Karpas-422 (cell line): ENCODE data around the gene ADGRL2. TPM values are rescaled to one million over a fixed set of nuclear protein-coding genes. Genes with fewer than 3 reads are reported as not detected.

Source experiments
- DNase-seq: peaks from one replicate; pipeline ENCODE4 v3.0.0-alpha.2; 2015
- H2AFZ ChIP-seq: fragments of 200-600 bp; sonication (generic); 2 replicates; pipeline ENCODE4 v1.6.1; 2014; ENCODE audit warnings: antibody characterized with exemption, low read length, mixed read lengths
- H3K27ac ChIP-seq: fragments of 200-600 bp; sonication (generic); 2 replicates; pipeline ENCODE4 v1.5.1; 2014; ENCODE audit warnings: mild to moderate bottlenecking, low read length, moderate library complexity
- H3K27me3 ChIP-seq: fragments of 200-600 bp; sonication (generic); 2 replicates; pipeline ENCODE4 v1.6.1; 2014; ENCODE audit warnings: low read length, mixed read lengths
- H3K36me3 ChIP-seq: fragments of 200-600 bp; sonication (generic); 2 replicates; pipeline ENCODE4 v1.6.1; 2014; ENCODE audit warnings: low read length, mixed read lengths; ENCODE audit not compliant: insufficient read depth
- H3K4me1 ChIP-seq: fragments of 200-600 bp; sonication (generic); 2 replicates; pipeline ENCODE4 v1.6.1; 2014; ENCODE audit warnings: mild to moderate bottlenecking, low read length, mixed read lengths
- H3K4me2 ChIP-seq: fragments of 200-600 bp; sonication (generic); 2 replicates; pipeline ENCODE4 v1.6.1; 2014; ENCODE audit warnings: low read length, low read depth, mild to moderate bottlenecking; ENCODE audit not compliant: poor library complexity, severe bottlenecking
- H3K4me3 ChIP-seq: fragments of 200-600 bp; sonication (generic); 2 replicates; pipeline ENCODE4 v1.5.1; 2014; ENCODE audit warnings: mild to moderate bottlenecking, antibody characterized with exemption, low read length, mixed read lengths
- H3K79me2 ChIP-seq: fragments of 200-600 bp; sonication (generic); 2 replicates; pipeline ENCODE4 v1.6.1; 2014; ENCODE audit warnings: mild to moderate bottlenecking, low read length, mixed read lengths
- H3K9ac ChIP-seq: fragments of 200-600 bp; sonication (generic); 2 replicates; pipeline ENCODE4 v1.6.0; 2014; ENCODE audit warnings: low read length
- H3K9me2 ChIP-seq: fragments of 200-600 bp; sonication (generic), shearing (Covaris generic); replicated peaks from 2 replicates; pipeline ENCODE4 v1.6.0; 2014; ENCODE audit warnings: mild to moderate bottlenecking, low read length, moderate library complexity; ENCODE audit not compliant: insufficient read depth
- H3K9me3 ChIP-seq: fragments of 300-700, 200-600 bp; sonication (generic); 2 replicates; pipeline ENCODE4 v1.6.1; 2014; ENCODE audit warnings: low read length, mixed read lengths
- H4K20me1 ChIP-seq: fragments of 200-600 bp; sonication (generic); 2 replicates; pipeline ENCODE4 v1.6.1; 2014; ENCODE audit warnings: mild to moderate bottlenecking, antibody characterized with exemption, low read length, low read depth; ENCODE audit not compliant: insufficient read depth
- total RNA-seq: library from RNA; depleted of rRNA; stranded (reverse); fragments of >200 nt; shearing (Covaris generic); gene quantifications from 2 replicates; pipeline ENCODE4 v1.2.3, GENCODE V29; 2014; ENCODE audit warnings: low replicate concordance

The ADGRL2 gene
- total RNA-seq, 1 experiment from 2014 or later = not detected

GRCh38 chr1:81780705-81781454 lies 19.9 kb upstream of the ADGRL2 start:
- H3K79me2 ChIP-seq = no peaks in the 10 kb centered on the region
- no peaks in the 10 kb centered on the region for H3K27me3 ChIP-seq
- no peaks in the 10 kb centered on the region for H3K36me3 ChIP-seq
- no peak overlapping the region for H3K9ac ChIP-seq
- H3K27ac ChIP-seq = no peak overlapping the region
- DNase-seq = no peak
- no peak overlapping the region for H3K4me2 ChIP-seq
- H2AFZ ChIP-seq = no peak overlapping the region
- no peaks in the 10 kb centered on the region for H3K4me1 ChIP-seq
- H3K9me2 ChIP-seq = no peaks in the 10 kb centered on the region
- no peaks in the 10 kb centered on the region for H4K20me1 ChIP-seq
- peaks cover 11% of the 10 kb centered on the region for H3K9me3 ChIP-seq
- H3K4me3 ChIP-seq = no peak overlapping the region

GRCh38 chr1:81781749-81782148 lies 19.0 kb upstream of the ADGRL2 start:
- Histone ChIP-seq H3K9me2 (no peaks in the 10 kb centered on the region), H4K20me1 (no peaks in the 10 kb centered on the region), H3K27ac (no peak overlapping the region), H2AFZ (no peak overlapping the region), H3K36me3 (no peaks in the 10 kb centered on the region), H3K9me3 (peaks cover 11% of the 10 kb centered on the region), H3K27me3 (no peaks in the 10 kb centered on the region), H3K4me1 (no peaks in the 10 kb centered on the region), H3K9ac (no peak overlapping the region), H3K4me2 (no peak overlapping the region), H3K4me3 (no peak overlapping the region), H3K79me2 (no peaks in the 10 kb centered on the region)
- no peak for DNase-seq

GRCh38 chr1:81792184-81792583 lies 8.6 kb upstream of the ADGRL2 start:
- Histone ChIP-seq H4K20me1 (no peaks in the 10 kb centered on the region), H3K79me2 (no peaks in the 10 kb centered on the region), H3K4me3 (no peak overlapping the region), H3K36me3 (no peaks in the 10 kb centered on the region), H3K4me2 (no peak overlapping the region), H3K27ac (no peak overlapping the region), H3K4me1 (no peaks in the 10 kb centered on the region), H3K9me3 (peaks cover 6% of the 10 kb centered on the region), H3K27me3 (no peaks in the 10 kb centered on the region), H3K9me2 (no peaks in the 10 kb centered on the region), H2AFZ (no peak overlapping the region), H3K9ac (no peak overlapping the region)
- DNase-seq = no peak

DNA sequence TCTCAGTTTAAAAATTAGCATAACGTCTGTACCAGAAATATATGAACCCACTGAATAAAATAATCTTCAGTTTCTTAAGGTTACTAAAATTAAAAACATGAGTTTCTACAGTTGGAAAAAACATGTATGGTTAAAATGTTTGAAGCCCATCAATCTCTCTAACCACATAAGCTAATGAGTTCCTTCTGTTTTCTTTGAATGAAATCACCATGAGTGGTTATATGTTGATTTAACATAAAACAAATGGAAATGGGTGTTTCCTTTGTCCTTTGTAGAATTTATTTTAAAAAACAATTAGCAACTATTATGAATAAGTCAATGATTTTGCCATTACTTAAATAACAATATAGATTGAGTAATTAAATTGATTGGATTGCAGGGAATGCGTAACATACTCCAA lies 3.0 kb upstream of the ADGRL2 start:
- Histone ChIP-seq H3K36me3 (no peaks in the 10 kb centered on the region), H3K9ac (no peak overlapping the region), H3K27me3 (no peaks in the 10 kb centered on the region), H3K9me2 (no peaks in the 10 kb centered on the region), H3K9me3 (no peaks in the 10 kb centered on the region; the same call in 1 of the 2 replicates), H4K20me1 (no peaks in the 10 kb centered on the region), H3K27ac (no peak overlapping the region), H3K4me2 (no peak overlapping the region), H3K4me1 (no peaks in the 10 kb centered on the region), H2AFZ (no peak overlapping the region), H3K4me3 (no peak overlapping the region), H3K79me2 (no peaks in the 10 kb centered on the region)
- DNase-seq = no peak

- H3K4me3 ChIP-seq = no peak overlapping the region
- H3K4me2 ChIP-seq = no peak overlapping the region
- H3K9me2 ChIP-seq = no peaks in the 10 kb centered on the region
- no peaks in the 10 kb centered on the region for H3K79me2 ChIP-seq
- H3K9ac ChIP-seq = no peak overlapping the region
- no peak for DNase-seq
- H3K27ac ChIP-seq = no peak overlapping the region
- H4K20me1 ChIP-seq = no peaks in the 10 kb centered on the region
- H3K27me3 ChIP-seq = no peaks in the 10 kb centered on the region
- no peaks in the 10 kb centered on the region for H3K36me3 ChIP-seq
- no peaks in the 10 kb centered on the region for H3K9me3 ChIP-seq
- no peaks in the 10 kb centered on the region for H3K4me1 ChIP-seq
- H2AFZ ChIP-seq = no peak overlapping the region
Observed at GRCh38 chr1:81799939-81800694, 617 bp upstream of the ADGRL2 start.

DNA sequence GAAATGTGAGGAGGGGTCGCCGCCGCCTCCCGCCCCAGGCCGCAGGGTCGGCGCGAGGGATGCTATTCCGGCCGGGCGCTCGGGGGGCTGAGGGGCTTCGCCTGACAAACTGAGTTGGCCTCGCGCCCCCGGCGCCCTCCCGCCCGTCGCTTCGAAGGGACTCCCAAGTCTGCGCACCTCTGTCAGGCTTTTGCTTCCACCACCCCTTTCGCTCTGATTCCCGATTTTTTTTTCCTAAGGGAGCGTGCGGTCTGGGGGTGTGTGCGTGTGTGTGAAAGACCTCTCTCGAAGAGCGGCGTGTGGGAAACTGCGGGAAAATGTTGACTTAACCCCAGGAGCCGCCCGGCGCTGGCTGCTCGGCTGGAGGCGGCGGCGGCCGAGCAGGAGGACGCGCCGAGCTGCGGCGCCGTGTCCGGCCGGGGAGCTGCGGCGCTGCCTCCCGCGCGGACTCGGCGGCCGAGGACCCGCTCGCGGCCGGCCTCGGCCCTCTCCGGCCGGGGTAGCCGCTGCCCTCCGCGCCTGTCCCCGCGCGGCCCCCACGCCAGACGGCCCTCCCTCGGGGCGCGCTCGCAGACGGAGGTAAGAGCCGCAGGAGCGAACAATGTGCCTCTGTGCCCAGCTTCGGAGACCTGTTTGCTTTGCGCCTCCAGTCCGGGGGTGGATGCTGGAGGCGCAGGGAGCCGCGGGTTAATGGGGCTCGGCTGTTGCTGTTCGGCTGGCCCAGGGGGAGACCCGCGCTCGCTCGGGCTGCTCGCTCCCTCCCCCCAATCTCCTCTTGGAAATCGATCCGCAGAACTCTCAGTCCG lies 1.1 kb downstream of the ADGRL2 start:
- H3K9me2 ChIP-seq = no peaks in the 10 kb centered on the region
- H3K4me2 ChIP-seq = no peak overlapping the region
- H3K27me3 ChIP-seq = no peaks in the 10 kb centered on the region
- H3K4me1 ChIP-seq = no peaks in the 10 kb centered on the region
- no peak overlapping the region for H2AFZ ChIP-seq
- no peaks in the 10 kb centered on the region for H4K20me1 ChIP-seq
- no peak for DNase-seq
- H3K4me3 ChIP-seq = no peak overlapping the region
- no peak overlapping the region for H3K27ac ChIP-seq
- H3K9me3 ChIP-seq = no peaks in the 10 kb centered on the region
- no peaks in the 10 kb centered on the region for H3K36me3 ChIP-seq
- no peaks in the 10 kb centered on the region for H3K79me2 ChIP-seq
- H3K9ac ChIP-seq = no peak overlapping the region

DNA sequence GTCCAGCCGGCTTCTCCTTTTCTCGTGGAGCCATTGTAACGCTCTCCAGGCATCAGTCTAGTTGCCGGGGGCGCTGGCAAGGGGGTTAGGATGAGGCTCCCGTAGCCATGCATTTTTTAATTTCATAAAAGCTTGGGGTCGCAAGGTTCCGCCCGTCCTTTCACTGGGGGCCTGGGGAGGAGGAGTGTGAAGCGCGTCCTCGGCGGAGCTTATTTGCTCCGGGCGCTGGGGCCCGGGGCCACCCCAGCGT lies 1.6 kb downstream of the ADGRL2 start:
- Histone ChIP-seq H3K9ac (no peak overlapping the region), H3K27ac (no peak overlapping the region), H3K4me3 (no peak overlapping the region), H3K36me3 (no peaks in the 10 kb centered on the region), H3K9me3 (no peaks in the 10 kb centered on the region), H3K9me2 (no peaks in the 10 kb centered on the region), H3K4me1 (no peaks in the 10 kb centered on the region), H3K27me3 (no peaks in the 10 kb centered on the region; the same call in 1 of the 2 replicates), H3K79me2 (no peaks in the 10 kb centered on the region), H3K4me2 (no peak overlapping the region), H4K20me1 (no peaks in the 10 kb centered on the region), H2AFZ (no peak overlapping the region)
- no peak for DNase-seq

DNA sequence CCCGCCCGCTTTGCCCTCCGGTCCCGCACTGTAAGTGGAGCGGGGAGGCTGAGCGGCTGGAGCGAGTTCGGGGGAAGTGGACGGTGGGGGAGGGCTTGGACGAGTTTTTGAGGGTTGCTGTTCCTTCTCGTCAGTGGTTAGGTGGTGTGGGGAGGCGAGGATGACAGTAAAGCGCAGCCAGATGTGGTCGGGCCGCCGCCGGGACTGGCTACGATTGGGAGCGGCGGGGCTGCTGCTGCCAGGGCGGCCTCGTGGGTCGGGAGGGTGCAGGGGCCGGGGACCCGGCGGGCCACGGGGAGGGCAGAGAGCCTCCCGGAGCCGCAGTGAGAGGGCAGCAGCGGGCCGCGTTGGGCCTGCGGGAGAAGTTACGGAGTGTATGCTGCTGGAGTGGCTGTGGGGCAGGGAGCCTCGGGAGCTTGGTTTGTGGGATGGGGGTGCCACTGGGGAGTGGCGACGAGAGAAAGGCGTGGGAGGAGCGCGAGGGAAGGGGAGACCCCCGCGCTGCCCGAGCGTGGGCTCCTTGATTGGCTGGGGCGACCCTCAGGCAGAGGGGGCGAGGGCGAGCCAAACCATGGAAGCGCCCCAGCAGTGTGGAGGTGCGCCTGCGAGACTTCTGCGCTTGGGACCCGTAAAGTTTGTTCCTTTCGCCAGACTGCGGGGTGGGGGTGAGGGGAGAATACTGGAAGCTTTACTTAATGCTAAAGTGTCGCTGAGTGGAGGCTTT lies 2.1 kb downstream of the ADGRL2 start:
- H3K4me1 ChIP-seq = no peaks in the 10 kb centered on the region
- H3K36me3 ChIP-seq = no peaks in the 10 kb centered on the region
- no peaks in the 10 kb centered on the region for H3K79me2 ChIP-seq
- no peak overlapping the region for H3K4me2 ChIP-seq
- no peak for DNase-seq
- H3K27ac ChIP-seq = no peak overlapping the region
- H3K9me3 ChIP-seq = no peaks in the 10 kb centered on the region
- H3K4me3 ChIP-seq = no peak overlapping the region
- H4K20me1 ChIP-seq = no peaks in the 10 kb centered on the region
- no peaks in the 10 kb centered on the region; the same call in 1 of the 2 replicates for H3K27me3 ChIP-seq
- no peak overlapping the region for H2AFZ ChIP-seq
- no peak overlapping the region for H3K9ac ChIP-seq
- H3K9me2 ChIP-seq = no peaks in the 10 kb centered on the region
